PFSK-1 (cell line): ENCODE results near the gene CEMIP.

Experiments
- FOXP2 ChIP-seq: optimal IDR thresholded peaks from 2 replicates; pipeline ENCODE3; 2011; ENCODE audit warnings: borderline replicate concordance, control low read depth, inconsistent platforms; ENCODE audit not compliant: insufficient read depth; ENCODE audit errors: extremely low read length, extremely low read depth
- POLR2AphosphoS5 ChIP-seq: IDR thresholded peaks from 2 replicates; pipeline ENCODE4 v1.6.1; 2012; ENCODE audit warnings: low read depth, mild to moderate bottlenecking, control low read depth, low read length, moderate library complexity
- REST ChIP-seq, 2 experiments: IDR thresholded peaks; 2 replicates each; pipeline versions ENCODE4 v1.6.1 to v1.8.0; 2011 to 2012; ENCODE audit warnings: low read depth in 2 of 2, low read length in 2 of 2, control low read depth in 1 of 2, inconsistent platforms in 1 of 2, mild to moderate bottlenecking in 1 of 2, moderate library complexity in 1 of 2; ENCODE audit not compliant: insufficient read depth in 1 of 2
- SIN3A ChIP-seq: IDR thresholded peaks from 2 replicates; pipeline ENCODE4 v1.6.1; 2012; ENCODE audit warnings: mild to moderate bottlenecking, low read length, moderate library complexity, borderline replicate concordance; ENCODE audit not compliant: insufficient read depth
- TAF1 ChIP-seq: IDR thresholded peaks from 2 replicates; pipeline ENCODE4 v1.6.1; 2012; ENCODE audit warnings: low read length, control low read depth, borderline replicate concordance; ENCODE audit not compliant: insufficient read depth

Gene CEMIP

DNA sequence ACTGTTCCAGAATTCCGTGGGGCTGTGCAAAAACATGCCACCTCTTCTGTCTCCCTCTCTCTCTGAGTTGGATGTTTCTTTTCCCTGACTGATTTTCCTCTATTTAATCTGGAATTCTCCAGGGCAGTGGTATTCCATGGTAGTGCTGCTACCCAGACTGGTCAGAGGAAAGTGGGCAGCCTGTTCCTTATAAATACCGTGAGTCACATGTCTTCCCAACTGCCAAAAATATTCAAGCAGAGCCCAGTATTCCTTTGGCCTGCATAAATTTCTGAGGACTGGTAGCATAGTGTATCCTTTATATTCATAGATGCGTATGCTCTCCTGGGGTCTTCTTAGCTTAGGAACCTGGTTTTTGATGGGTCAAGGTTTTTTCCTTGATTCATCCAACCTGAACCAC lies 40.9 kb downstream of the CEMIP start:
- no peak for TF ChIP-seq TAF1
- TF ChIP-seq SIN3A, result no peak
- no peak for TF ChIP-seq FOXP2

- TF ChIP-seq TAF1 (no peak), SIN3A (no peak), FOXP2 (no peak), REST (IDR thresholded peaks at IDR 0.05; ENCODE audit: insufficient read depth in 1 of 2, low read depth in 2 of 2, low read length in 2 of 2) (no peak), POLR2AphosphoS5 (no peak)
Observed at GRCh38 chr15:80822256-80822655, 43.1 kb downstream of the CEMIP start.

DNA sequence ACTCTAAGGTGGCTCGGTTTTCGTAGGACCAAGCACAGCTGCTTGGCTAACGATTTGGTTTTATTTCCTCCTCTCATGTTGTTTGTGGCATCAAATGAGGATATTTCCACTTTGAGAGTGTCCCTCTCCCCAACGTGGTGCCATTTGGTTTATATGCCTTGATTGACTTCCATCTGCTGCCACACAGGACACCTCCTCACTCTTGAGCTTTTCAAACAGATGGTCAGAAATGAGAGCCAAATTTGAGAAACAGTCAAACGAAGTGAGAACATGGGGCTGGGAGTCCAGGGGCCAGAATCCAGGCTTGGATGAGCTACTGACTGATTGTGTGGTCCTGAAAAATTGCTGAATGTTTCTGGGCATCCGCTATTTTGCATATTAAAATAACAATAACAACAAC lies 43.5 kb downstream of the CEMIP start:
- no peak for TF ChIP-seq FOXP2
- TF ChIP-seq SIN3A, result no peak
- TF ChIP-seq REST (IDR thresholded peaks at IDR 0.05; ENCODE audit: insufficient read depth in 1 of 2, low read depth in 2 of 2, low read length in 2 of 2), result no peak
- TF ChIP-seq POLR2AphosphoS5, result no peak
- TF ChIP-seq TAF1, result no peak

GRCh38 chr15:80823120-80823519 lies 44.0 kb downstream of the CEMIP start:
- TF ChIP-seq SIN3A (no peak), FOXP2 (no peak), TAF1 (no peak), POLR2AphosphoS5 (no peak), REST (IDR thresholded peaks at IDR 0.05; ENCODE audit: insufficient read depth in 1 of 2, low read depth in 2 of 2, low read length in 2 of 2) (no peak)

DNA sequence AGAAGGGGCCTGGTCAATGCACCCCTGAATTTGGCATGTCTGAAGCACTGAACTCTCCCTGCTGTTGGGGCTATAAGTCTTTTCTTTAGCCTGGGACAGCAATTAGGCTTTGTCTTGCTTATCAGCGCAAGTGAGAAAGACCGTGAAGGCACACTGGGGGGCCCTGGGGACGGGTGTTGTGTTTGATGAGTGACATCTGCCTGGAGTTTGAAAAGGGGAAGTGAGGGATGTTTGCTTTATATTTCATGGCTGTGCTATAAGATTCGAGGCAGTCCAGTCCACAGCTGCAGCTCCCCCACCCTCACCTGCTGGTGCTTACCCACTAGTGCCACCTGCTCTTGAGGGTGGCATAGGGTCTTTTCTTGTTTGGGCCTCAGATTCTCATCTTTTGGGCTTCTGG lies 44.8 kb downstream of the CEMIP start:
- no peak for TF ChIP-seq TAF1
- no peak for TF ChIP-seq POLR2AphosphoS5
- TF ChIP-seq REST (IDR thresholded peaks at IDR 0.05; ENCODE audit: insufficient read depth in 1 of 2, low read depth in 2 of 2, low read length in 2 of 2), result no peak
- TF ChIP-seq FOXP2, result no peak
- TF ChIP-seq SIN3A, result no peak
